ENCODE data around the gene DAB2IP.

- TF ChIP-seq, protein P1, sequence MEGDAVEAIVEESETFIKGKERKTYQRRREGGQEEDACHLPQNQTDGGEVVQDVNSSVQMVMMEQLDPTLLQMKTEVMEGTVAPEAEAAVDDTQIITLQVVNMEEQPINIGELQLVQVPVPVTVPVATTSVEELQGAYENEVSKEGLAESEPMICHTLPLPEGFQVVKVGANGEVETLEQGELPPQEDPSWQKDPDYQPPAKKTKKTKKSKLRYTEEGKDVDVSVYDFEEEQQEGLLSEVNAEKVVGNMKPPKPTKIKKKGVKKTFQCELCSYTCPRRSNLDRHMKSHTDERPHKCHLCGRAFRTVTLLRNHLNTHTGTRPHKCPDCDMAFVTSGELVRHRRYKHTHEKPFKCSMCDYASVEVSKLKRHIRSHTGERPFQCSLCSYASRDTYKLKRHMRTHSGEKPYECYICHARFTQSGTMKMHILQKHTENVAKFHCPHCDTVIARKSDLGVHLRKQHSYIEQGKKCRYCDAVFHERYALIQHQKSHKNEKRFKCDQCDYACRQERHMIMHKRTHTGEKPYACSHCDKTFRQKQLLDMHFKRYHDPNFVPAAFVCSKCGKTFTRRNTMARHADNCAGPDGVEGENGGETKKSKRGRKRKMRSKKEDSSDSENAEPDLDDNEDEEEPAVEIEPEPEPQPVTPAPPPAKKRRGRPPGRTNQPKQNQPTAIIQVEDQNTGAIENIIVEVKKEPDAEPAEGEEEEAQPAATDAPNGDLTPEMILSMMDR (optimal IDR thresholded peaks at IDR 0.05 in 1 of 3, IDR thresholded peaks at IDR 0.05 in 1 of 3, conservative IDR thresholded peaks at IDR 0.05 in 1 of 3; ENCODE audit: extremely low read depth in 1 of 3, insufficient read depth in 2 of 3, low read length in 3 of 3), result no peak
- no peak for TF ChIP-seq EZH2 (IDR thresholded peaks at IDR 0.05; ENCODE audit: low read length)
These were observed 66.7 kb downstream of the DAB2IP start for GRCh38 chr9:121718084-121718483.
